ENCODE results near the gene CCDC24.

The CCDC24 gene

DNA sequence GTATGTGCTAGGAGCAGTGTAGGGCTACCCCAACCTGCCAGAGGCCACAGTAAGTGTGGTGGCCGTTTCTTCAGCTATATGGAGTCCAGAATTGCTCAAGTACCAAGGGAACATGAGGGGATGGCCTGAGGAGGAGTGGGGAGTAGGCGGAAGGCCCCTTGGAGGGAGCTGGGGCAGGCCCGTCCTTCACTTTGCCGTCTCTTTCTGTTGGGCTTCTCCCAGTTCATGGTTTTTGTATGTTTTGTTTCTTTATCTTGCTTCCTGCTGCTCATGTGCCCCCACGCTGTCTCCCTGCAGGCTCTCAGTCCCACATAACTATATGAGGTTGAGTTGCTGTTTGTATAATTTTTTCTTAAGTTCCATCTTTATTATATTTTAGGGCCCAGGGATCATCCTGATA is 27.5 kb upstream of the CCDC24 start:
- no peak for DNase-seq (ENCODE audit: low spot score)

DNA sequence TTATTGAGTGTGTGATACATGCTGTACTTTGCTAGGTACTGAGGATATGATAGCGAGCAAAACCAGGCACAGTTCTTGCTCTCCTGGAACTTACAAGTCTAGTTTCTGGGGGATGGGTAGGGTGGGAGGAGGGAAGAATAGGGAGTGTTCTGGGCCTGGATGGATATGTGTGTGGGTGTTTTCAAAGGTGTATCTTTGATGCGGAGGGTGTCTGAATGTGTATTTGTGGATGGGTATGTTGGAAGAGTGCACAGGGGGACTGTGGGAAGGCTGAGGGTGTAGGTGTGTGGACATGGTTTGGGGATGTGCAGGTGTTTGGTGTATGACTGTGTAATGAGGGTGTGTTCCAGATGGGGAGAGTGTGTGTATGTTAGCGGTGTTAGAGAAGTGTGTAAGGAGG is 26.1 kb upstream of the CCDC24 start:
- DNase-seq (ENCODE audit: low spot score): no peak

DNA sequence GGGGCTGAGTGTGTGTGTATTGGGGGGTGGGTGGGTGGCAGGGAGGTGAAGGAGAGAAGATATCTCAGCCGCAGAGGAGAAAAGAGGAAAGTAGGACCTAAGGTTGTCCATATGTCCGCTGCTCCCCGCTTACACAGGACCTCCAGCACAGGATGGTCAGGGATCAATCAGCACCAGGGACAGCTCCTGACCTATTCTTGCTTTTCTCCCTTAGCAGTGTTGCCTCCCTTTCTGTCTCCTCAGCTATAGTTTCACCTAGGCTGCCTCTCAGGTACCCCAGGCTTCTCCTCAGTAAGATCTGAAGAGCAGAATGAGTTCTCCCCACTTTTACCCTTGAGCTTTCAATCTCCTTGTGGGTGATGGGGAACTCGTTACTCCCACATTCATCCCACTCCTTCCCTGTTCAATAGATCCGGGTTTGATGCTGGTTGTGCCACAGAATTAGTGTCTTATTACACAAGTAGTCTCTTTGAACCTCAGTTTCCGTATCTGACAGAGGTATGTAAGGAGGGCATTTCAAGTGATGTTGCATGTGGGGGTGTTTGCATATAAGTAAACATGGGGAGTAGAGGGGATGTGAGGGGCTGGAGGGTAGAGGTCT is 23.0 kb upstream of the CCDC24 start:
- DNase-seq (ENCODE audit: low spot score): no peak

DNA sequence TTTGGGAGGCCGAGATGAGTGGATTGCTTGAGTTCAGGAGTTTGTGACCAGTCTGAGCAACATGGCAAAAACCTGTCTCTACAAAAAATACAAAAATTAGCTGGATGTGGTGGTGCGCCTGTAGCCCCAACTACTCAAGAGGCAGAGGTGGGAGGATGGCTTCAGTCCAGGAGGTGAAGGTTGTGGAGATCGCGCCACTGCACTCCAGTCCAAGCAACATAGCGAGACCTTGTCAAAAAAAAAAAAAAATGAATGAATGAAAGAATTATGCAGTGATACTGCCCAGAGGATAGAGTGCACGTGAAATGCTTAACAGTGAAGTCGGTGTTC is 22.0 kb upstream of the CCDC24 start:
- DNase-seq (ENCODE audit: low spot score): no peak

DNA sequence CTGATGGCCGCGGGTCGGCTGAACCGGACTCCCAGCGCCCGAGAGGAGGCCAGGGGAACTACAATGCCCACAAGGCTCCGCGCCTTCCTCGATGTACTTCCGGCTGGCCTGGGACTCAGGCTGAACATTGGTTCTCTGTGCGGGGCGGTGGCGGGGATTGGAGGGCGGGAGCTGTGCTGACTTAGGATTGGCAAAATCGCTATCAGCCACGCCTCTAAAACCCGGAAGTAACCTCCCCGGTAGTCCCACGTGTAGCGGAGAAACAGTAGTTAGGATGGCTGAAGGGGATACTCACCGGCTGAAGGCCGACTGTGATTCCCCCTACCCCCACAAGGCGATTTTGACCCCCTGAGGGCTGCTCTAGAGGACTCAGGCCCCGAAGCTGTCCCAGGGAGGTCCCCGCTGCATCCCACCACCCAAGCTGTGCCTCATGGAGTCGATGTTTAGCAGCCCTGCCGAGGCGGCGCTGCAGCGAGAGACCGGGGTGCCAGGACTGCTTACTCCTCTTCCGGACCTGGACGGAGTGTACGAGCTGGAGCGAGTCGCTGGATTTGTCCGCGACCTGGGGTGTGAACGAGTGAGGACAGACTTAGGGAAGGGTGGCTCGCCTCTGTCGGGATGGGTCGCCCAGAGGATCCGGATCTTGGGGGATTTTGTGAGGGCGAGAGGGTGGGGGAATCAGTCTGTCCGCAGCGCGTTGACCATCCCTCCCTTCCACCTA is 21.5 kb upstream of the CCDC24 start, which contains the start of gene DPH2:
DPH2 (plus strand) TSS at position 265 of the 721 bp plus-strand sequence; CDS start at position 431, 166 bp downstream.
- DNase-seq (ENCODE audit: low spot score): peak; percentile 94

DNA sequence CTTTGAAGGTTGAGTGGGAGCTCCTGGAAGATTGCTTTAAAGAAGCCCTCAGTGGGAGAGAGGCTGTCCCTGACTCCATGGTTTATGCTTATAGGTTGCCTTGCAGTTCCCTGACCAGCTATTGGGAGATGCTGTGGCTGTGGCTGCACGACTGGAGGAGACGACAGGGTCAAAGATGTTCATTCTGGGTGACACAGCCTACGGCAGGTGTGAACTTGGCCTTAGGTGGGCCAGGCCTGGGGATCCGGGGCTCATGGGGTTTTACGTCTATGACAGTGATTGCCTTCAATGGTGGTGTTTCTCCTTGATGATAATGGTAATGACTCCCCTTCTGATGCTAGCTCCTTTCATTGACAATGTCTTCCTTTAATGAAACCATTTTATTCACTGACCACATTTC is 20.9 kb upstream of the CCDC24 start:
- DNase-seq (ENCODE audit: low spot score): no peak

DNA sequence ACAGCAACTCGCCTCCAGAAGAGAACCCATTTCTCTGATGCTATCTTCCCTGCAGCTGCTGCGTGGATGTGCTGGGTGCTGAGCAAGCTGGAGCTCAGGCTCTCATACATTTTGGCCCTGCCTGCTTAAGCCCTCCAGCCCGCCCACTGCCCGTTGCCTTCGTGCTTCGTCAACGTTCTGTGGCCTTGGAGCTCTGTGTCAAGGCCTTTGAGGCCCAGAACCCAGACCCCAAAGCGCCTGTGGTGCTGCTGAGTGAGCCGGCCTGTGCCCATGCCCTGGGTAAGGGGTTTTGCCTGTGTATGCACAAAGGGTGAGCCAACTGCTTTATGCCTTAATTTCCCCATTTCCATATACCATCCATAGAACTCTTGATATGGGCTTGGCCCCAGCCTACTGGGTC is 20.5 kb upstream of the CCDC24 start:
- DNase-seq (ENCODE audit: low spot score): no peak

DNA sequence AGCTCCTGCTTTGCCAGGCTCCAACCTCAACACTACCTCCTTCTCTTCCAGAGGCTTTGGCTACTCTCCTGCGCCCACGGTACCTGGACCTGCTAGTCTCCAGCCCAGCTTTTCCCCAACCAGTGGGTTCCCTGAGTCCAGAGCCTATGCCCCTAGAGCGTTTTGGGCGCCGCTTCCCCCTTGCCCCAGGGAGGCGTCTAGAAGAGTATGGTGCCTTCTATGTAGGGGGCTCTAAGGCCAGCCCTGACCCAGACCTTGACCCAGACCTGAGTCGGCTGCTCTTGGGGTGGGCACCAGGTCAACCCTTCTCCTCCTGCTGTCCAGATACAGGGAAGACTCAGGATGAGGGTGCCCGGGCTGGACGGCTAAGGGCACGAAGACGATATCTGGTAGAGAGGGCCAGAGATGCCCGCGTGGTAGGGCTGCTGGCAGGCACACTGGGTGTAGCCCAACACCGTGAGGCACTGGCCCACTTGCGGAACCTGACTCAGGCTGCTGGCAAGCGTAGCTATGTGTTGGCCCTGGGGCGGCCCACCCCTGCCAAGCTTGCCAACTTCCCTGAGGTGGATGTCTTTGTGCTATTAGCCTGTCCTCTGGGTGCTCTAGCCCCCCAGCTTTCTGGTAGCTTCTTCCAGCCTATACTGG is 19.9 kb upstream of the CCDC24 start:
- DNase-seq (ENCODE audit: low spot score): no peak

DNA sequence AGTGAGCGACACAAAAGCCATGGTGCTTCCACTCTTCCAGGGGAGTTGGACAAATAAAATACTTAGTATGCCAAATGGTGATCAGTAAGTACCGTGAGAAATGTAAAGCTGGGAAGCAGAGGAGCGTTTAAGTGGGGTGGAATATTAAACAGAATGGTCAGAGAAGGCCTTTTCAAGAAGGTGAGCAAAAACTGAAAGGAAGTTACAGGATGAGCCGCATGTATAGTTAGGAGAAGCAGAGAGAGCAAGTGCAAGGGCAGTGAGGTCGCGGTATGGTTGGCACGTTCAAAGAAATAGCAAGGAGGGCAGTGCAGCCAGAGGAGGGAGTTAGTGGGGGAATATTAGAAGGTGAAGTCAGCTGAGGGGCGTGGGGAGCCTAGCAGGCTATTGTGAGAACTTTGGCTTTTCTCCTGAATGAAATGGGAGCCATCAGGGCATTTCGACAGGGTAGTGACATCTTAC is 17.4 kb upstream of the CCDC24 start:
- no peak for DNase-seq (ENCODE audit: low spot score)

DNA sequence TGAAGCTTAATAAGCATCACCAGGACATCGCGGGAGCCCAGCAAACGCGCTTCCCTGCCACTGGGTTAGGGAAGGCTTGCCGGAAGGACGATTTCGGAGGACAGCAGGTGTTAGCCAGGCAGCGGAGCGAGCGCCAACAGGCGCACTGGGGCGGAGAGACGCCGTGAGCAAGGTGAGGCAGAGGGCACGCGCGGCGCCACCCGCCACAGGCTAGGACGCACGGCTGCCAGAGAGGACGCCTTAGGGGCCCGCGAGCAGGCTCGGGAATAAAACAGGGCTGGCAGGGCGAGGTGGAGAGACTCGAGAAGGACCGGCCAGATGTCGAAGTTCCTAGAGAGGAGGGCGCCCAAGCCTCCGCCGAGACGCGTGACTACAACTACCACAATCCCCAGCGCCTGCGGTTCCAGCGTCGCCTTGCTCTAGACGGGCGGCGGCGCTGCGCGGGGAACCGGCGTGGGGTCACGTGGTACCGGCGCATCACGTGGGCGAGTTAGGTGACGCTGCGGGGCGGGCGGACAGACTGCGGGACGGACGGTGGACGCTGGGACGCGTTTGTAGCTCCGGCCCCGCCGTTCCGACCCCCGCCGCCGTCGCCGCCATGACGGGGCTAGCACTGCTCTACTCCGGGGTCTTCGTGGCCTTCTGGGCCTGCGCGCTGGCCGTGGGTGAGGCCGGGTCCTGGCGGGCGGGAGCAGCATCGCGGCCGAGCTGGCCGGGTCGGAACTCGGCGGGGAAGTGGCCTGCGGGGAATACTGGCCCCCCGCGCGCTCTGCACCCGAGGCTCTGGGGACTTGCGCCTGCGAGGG is 16.8 kb upstream of the CCDC24 start, which contains the start of gene ATP6V0B:
ATP6V0B (plus strand) TSS at position 518 of the 806 bp plus-strand sequence; CDS start at position 599, 81 bp downstream.
- DNase-seq (ENCODE audit: low spot score): peak; percentile 89

DNA sequence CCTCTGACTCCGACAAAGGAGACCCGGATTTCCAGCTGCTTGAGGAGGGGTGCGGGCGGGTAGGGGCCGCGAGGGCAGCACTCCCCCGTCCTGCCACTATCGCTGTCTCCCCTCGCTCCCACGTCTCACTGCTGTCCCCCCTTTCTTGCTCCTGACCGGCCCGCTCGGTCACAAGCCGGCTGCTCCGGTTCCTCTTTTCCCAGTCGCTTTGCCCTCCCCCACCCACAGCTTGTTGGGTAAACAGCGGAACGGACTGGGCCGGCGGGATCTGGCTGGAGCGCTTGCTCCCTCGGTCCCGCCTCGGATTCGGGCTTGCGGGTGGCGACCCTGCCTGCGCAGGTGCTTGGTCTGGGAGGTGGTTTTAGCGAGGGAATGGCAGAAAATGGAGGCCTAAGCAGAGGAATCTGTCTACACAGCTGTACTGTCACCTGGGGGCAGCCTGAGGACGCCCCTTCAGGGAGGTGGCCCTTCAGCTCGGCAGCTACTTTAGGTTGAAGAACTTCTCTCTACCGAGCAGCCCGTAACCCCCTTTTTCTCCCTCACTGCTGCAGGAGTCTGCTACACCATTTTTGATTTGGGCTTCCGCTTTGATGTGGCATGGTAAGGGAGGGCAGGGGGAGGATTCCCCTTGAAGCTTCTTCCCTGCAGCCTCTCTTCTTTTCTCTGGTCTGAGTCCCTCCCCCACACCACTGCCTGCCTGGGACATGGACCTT is 16.0 kb upstream of the CCDC24 start:
- peak; percentile 41 for DNase-seq (ENCODE audit: low spot score)

DNA sequence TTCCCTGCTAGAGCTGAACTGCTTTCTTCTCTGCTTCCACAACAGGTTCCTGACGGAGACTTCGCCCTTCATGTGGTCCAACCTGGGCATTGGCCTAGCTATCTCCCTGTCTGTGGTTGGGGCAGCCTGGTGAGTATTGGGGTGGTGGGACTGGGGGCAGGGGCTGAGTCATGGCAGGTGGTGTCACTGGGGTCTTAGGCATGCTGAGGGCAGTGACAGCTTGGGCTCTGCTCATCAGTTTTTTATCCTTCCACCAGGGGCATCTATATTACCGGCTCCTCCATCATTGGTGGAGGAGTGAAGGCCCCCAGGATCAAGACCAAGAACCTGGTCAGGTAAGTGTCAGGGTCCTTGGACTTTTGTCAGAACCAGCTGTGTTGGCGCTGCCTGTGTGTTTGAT is 15.4 kb upstream of the CCDC24 start:
- no peak for DNase-seq (ENCODE audit: low spot score)

DNA sequence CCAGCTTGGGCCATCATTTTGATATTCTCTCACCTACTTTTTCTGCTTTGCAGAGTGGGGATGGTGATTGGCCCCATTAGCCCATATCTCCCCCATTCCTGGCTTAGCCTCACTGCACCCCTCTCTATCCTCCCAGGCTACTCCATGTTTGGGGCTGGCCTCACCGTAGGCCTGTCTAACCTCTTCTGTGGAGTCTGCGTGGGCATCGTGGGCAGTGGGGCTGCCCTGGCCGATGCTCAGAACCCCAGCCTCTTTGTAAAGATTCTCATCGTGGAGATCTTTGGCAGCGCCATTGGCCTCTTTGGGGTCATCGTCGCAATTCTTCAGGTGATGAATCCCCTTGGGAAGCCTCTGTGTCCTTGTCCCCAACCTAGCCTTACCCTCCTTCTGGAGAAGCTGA is 14.5 kb upstream of the CCDC24 start:
- no peak for DNase-seq (ENCODE audit: low spot score)

DNA sequence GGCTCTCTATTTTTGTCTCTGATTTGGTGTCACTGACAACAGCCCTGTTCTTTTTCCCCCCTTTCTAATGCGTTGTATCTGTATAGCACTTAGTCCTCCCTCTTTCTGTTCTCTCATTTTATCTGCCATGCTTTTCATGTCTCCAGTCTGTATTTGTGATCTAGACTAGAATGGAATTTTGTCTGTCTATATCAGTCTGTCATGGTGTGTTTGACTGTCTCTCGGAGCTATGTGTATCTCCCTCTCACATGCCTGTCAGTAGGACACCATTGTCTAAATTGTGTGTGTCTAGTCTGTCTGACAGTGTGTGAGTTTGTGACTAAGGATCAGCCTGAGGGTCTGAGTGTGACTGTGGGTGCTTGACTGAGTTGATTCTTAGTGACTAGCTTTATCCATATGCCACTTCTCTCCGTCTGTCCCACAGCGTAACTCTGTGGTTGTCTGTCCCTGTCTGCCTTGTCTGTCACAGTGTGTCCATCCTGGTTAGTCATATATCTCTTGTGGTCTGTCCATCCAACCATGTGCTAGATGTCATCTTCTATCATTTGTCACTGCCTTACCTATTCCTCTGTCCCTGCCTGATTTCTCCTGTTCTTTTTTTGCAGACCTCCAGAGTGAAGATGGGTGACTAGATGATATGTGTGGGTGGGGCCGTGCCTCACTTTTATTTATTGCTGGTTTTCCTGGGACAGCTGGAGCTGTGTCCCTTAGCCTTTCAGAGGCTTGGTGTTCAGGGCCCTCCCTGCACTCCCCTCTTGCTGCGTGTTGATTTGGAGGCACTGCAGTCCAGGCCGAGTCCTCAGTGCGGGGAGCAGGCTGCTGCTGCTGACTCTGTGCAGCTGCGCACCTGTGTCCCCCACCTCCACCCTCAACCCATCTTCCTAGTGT is 13.8 kb upstream of the CCDC24 start:
- DNase-seq (ENCODE audit: low spot score): no peak

DNA sequence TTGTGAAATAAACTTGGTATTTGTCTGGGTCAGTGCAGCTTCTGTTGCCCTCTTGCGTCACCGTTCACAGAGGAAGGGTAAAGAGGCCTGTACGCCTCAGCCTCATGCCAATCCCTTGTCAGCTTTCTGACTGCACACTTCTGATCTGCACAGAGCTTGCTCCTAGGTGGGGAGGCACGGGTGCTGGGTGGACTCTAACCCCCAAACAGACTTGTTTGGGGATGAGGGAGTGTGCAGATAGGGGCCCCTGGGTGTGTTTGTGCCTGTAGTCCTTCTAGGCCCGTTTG is 13.2 kb upstream of the CCDC24 start:
- no peak for DNase-seq (ENCODE audit: low spot score)

DNA sequence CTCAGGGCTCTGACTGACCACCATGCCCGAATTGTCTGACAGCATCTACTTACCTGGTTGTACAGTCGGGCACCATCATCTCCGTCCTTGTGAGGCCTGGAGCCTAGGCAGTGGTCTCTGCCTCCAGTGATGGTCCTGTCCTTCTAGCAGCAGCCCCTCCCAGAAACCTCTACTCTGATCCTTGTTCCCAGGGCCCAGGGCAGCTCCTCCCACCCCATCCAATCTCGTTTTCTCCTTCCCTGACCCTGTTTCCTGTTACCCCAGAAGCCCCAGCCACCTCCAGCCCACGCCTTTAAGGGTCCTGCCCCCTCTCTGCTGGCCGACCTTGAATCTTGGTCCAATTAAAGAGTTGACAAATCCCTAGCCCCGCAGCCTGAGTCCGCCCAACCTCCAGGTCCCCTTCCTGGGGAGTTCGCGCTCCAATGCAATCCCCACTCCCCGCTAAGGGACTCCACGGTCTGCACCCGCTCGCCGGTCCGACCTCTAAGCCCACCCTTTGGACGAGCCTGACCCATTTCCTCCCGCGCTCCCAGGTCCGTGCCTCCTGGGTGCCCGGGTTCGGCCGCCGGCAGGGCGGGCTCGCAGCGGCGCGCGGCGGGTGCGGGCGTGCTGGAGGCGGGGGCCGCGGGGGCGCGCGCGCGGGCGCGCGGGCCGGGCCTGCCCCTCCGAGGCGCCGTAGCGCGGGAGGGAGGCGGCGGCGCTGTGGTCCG is 12.7 kb upstream of the CCDC24 start, which contains the start of gene B4GALT2:
B4GALT2 (plus strand) TSS at position 660 of the 710 bp plus-strand sequence. CDS start 1,951 bp downstream, outside the sequence.
- no peak for DNase-seq (ENCODE audit: low spot score)

DNA sequence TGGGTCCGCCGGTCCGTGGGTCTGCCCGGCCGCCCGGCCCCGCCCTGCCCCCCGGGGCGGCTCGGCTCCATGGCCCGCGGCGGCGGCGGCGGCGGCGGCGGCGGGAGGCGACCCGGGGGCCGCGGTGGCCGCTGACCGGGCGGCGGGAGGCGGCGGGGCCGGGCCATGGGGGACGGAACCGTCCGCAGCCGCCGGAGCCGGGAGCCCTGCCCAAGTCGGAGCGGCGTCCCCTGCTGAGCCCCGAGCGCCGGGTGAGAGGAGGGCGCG is 12.2 kb upstream of the CCDC24 start:
- DNase-seq (ENCODE audit: low spot score): no peak

DNA sequence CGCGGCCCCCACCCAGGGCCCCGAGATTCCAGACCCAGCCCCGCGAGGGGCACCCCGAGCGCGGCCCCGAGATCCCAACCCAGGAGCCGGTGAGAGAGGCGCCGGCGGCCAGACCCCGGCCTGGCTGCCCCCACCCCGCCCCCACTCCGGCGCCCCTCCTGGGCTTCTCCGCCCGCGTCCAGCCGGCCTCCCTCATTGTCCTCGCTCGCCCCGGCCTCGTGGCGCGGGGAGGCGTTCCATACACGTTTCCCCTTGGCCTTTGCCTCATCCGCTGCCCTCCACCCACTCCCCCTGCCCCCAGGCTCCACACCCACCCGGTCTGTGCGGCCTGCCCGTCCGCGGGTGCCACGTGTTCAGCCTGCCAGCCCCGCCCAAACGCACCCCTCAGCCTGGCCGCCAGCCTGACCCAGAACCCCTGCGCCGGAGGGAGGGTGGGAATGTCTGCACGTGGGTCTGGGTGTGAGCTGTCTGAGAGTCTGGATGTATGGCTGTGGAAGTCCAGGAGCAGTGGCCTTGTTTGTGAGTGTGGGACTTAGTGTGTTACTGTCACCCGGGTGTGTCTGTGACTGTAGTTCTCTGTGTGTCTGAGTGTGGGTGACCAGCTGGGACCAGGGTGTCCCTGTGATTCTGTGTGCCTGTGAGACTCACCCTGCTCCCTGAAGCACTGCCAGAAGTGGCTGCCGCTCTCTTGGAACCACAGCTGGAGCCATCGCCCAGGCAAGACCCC is 11.7 kb upstream of the CCDC24 start:
- no peak for DNase-seq (ENCODE audit: low spot score)

DNA sequence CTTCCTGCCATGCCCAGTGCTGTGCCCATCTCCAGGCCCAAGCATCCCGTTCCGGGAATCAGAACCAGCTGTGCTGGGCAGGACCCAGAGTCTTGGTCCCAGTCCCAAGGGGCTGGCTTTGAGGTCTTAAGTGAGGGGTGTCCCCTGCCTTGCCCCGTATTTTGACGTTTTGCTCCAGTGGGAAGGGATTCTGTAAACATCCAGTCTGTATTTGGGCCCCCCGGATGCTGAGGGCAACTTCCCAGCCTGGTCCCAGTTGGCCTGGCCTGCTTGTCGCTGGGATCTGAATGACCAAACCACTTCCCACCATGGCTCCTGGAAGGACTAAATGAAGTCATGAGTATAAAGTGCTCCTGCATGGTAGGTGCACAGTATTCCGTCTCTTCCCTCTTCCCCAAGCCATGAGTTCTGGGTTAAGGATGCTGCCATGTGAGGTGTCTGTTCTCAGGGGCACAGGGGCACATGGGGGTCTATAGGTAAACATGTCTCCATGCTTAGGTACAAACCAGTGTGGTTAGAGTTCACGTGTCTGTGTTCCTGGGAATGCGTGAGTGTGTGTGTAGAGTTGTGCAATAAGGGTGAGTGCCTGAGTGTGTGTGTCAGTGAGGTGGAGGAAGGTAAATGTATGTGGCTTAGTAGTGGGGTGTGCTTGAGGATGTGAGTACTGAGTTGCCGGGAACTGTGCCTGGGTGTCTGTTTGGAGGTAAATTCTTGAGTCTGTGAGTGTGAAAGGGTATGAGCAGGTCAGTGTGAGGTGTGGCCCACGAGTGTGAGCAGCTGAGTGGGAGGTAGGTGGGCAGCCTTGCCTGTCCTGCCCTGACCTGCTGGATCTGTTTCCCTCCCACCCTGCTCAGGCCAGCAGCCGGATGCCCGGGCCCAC is 10.9 kb upstream of the CCDC24 start:
- no peak for DNase-seq (ENCODE audit: low spot score)
